K562 (cell line): ENCODE results near the gene ZNF816. TPM values are rescaled to one million over a fixed set of nuclear protein-coding genes. Genes with fewer than 3 reads are reported as not detected.
A peak's percentile ranks its signal among the peaks of the same experiment; 100 is the strongest.

ENCODE experiments used
- ARID4B ChIP-seq: sonication (generic); formaldehyde crosslinking; IDR thresholded peaks from 2 replicates; pipeline ENCODE4 v1.8.0; 2022; ENCODE audit warnings: mild to moderate bottlenecking, missing genetic modification reagents
- LEF1 ChIP-seq: fragments of 450-650 bp; IDR thresholded peaks from 2 replicates; pipeline ENCODE4 v1.6.1; 2016; ENCODE audit warnings: mild to moderate bottlenecking
- MYC ChIP-seq, 2 experiments: fragments of 250-450 bp in 1 of 2; sonication (Bioruptor Pico) in 1 of 2; IDR thresholded peaks; 2 replicates each; pipeline versions ENCODE4 v1.5.1 to v1.6.1; 2012 to 2021; ENCODE audit warnings: low read depth in 2 of 2, borderline replicate concordance in 1 of 2, improper control_type of control experiment in 1 of 2, low read length in 1 of 2, mild to moderate bottlenecking in 1 of 2, moderate library complexity in 1 of 2
- NR0B1 ChIP-seq: fragments of 450-650 bp; IDR thresholded peaks from one replicate; pipeline ENCODE4 v1.6.1; 2018; ENCODE audit warnings: mild to moderate bottlenecking, moderate library complexity; ENCODE audit not compliant: partially characterized antibody
- SMARCA5 ChIP-seq: fragments of 450-650 bp; IDR thresholded peaks from 2 replicates; pipeline ENCODE4 v1.6.1; 2016
- THRA ChIP-seq: fragments of 450-650 bp; IDR thresholded peaks from 2 replicates; pipeline ENCODE4 v1.6.1; 2017; ENCODE audit warnings: mild to moderate bottlenecking, moderate library complexity
- ZBTB33 ChIP-seq: sonication (generic); formaldehyde crosslinking; IDR thresholded peaks from 2 replicates; pipeline ENCODE4 v1.8.1; 2023; ENCODE audit warnings: mild to moderate bottlenecking, missing genetic modification reagents
- ZNF146 ChIP-seq: IDR thresholded peaks from one replicate; pipeline ENCODE4 v1.6.1; 2018; ENCODE audit warnings: missing compliant biosample characterization; ENCODE audit not compliant: unreplicated experiment
- ZNF408 ChIP-seq: fragments of 250-450 bp; sonication (Bioruptor Pico); IDR thresholded peaks from 2 replicates; pipeline ENCODE4 v1.4.0; 2020; ENCODE audit warnings: low read depth, mild to moderate bottlenecking, moderate library complexity
- ZNF592 ChIP-seq: fragments of 450-650 bp; IDR thresholded peaks from 2 replicates; pipeline ENCODE4 v1.6.1; 2017; ENCODE audit warnings: antibody characterized with exemption, mild to moderate bottlenecking
- ZNF717 ChIP-seq: fragments of 250-450 bp; sonication (Bioruptor Pico); IDR thresholded peaks from 2 replicates; pipeline ENCODE4 v1.5.0; 2021
- ZNF76 ChIP-seq: fragments of 250-450 bp; sonication (Bioruptor Pico); IDR thresholded peaks from 2 replicates; pipeline ENCODE4 v1.4.0; 2020; ENCODE audit warnings: mild to moderate bottlenecking, moderate library complexity, borderline replicate concordance
- polyA plus RNA-seq, 8 experiments: library from polyadenylated mRNA; depleted of rRNA in 4 of 8; stranded (reverse) in 5 of 8; unstranded in 3 of 8; fragments of >200 nt; fragmentation: Nextera tagmentation in 2 of 8; fragmentation: Illumina TruSeq in 1 of 8; extraction: Ambion mirVana in 2 of 8; extraction: Trizol in 1 of 8; gene quantifications; 2 replicates each; pipeline versions ENCODE4 v1.2.1 to v1.2.3, GENCODE V29; 2011 to 2014; ENCODE audit warnings: inconsistent platforms in 1 of 8, missing spikeins in 1 of 8
- total RNA-seq, 7 experiments: library from RNA; depleted of rRNA in 6 of 7; stranded (reverse); fragments of >200 nt in 6 of 7; fragmentation: Illumina TruSeq in 2 of 7; extraction: Trizol in 2 of 7; gene quantifications; 2 replicates each; pipeline versions ENCODE4 v1.2.1 to v1.2.3, GENCODE V29; 2011 to 2021; ENCODE audit warnings: low replicate concordance in 1 of 7

ZNF816 gene
- total and polyA plus RNA-seq, 9 of the 15 experiments (the other 6 are each of a cell fraction or from before 2014, with no cell fraction given) = 8.6 to 23.4 (median 13.0) TPM

GRCh38 chr19:52936151-52936953 lies 26.3 kb downstream of the ZNF816 start (continued):
- TF ChIP-seq ZBTB33 (CRISPR knock-in tag) = no peak
- no peak for TF ChIP-seq NR0B1
- TF ChIP-seq LEF1 = peak; percentile 87
- TF ChIP-seq SMARCA5 = no peak; the same call in 1 of the 2 replicates
- peak; percentile 84 for TF ChIP-seq MYC (IDR thresholded peaks at IDR 0.05; ENCODE audit: low read depth, low read length)
- 0 out of 2 replicates have a peak, but pooled peaks have one; percentile 66 for TF ChIP-seq MYC (CRISPR knock-in tag; IDR thresholded peaks at IDR 0.05; ENCODE audit: borderline replicate concordance, low read depth)
- TF ChIP-seq ZNF408 = no peak
- TF ChIP-seq ZNF717 = no peak
- TF ChIP-seq ZNF146 (CRISPR knock-in tag) = no peak
- TF ChIP-seq THRA = no peak
- TF ChIP-seq ZNF592 = peak; percentile 99
- TF ChIP-seq ARID4B (CRISPR knock-in tag) = no peak
- no peak; the same call in 1 of the 2 replicates for TF ChIP-seq ZNF76 (CRISPR knock-in tag)
